HK-2 (cell line): ENCODE results near the gene CSDE1.

ENCODE experiments used
- DNase-seq: peaks from one replicate; pipeline ENCODE4 v3.0.0-alpha.2; 2018; ENCODE audit not compliant: unreplicated experiment

CSDE1 gene

GRCh38 chr1:114701931-114702330, 55.9 kb downstream of the CSDE1 start:
- DNase-seq: no peak

GRCh38 chr1:114700036-114700600, 57.7 kb downstream of the CSDE1 start:
- DNase-seq: no peak

DNA sequence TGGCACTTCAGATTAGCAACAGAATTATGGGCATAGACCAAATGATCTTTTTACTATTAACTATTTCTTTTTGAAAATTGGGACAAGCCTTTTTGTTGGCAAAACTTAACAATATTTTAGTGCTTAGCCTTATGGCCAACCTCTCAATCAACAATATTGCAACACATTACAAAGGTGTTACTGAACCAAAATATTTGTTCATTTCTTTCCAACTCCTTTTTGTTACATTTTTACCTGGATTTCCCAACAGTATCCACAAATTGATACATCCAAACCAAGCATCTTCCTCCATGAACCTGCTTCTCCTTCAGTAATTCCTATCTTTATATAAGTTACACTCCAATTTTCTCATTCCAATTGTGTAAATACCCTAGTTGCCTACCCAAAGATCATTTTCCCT, 61.0 kb downstream of the CSDE1 start:
- DNase-seq: no peak

DNA sequence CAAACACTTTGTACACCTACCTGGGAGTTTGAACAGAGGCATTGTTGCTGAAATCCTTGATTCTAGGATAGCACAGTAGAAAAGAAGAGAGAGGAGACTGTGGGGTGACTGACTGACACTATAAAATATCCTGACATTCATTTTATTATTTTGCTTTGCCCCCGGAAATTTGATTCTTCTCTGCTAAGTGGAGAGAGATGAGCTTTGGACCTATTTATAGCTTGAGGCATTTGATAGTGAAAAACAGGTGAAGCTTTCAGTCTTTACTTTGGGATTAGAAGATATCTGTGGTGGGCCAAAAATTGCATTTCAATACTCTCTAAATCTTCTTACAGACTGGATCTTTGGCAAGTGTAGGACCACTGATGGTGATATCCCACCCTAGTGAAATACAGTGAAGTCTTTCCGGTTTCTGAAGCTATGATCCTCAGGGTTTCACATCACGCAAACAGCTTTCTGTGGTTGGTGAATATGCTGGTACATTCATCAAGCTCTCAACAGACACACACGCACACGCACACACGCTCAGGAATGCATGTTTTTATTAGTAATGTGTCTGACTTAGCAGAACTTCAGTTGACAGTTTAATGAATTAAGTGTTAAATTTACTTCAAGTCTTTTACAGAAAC, 62.2 kb downstream of the CSDE1 start, which contains the start of gene AMPD1:
TSS of gene AMPD1 (minus strand) at position 117 of the 629 bp plus-strand sequence. CDS start at position 42, 75 bp downstream.
- DNase-seq: no peak

DNA sequence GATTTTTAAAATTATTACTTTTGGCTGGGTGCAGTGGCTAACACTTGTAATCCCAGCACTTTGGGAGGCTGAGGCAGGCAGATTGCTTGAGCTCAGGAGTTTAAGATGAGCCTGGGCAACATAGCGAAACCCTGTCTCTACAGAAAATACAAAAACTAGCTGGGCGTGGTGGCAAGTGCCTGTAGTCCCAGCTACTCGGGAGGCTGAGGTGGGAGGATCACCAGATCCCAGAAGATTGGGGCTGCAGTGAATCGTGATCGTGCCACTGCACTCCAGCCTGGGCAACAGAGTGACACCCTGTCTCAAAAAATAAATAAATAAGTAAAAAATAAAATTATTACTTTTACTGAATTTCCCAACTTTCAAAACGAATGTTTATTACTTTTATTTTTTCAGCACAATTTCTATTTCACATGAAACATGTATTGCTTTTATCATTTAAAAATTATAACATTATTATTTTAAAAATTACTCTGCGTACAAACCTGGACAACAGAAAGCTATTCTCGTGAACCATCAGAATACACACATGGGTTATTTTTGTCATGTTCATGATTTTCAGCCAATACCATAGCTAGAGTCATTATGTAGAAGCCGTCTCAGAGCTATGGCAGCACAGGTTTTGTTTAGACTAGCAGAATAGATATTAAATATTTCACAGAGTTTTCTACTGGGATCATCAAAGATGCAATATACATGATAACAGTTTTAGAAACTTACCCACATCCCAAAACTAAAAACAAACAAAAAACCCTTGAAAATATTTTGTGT, 63.1 kb downstream of the CSDE1 start:
- DNase-seq: no peak

GRCh38 chr1:114692947-114693346, 64.8 kb downstream of the CSDE1 start:
- no peak for DNase-seq

- no peak for DNase-seq
Measured at GRCh38 chr1:114691061-114691460, 66.7 kb downstream of the CSDE1 start.

GRCh38 chr1:114690148-114690547, 67.6 kb downstream of the CSDE1 start:
- DNase-seq: no peak

GRCh38 chr1:114688526-114688925, 69.3 kb downstream of the CSDE1 start:
- DNase-seq: no peak

DNA sequence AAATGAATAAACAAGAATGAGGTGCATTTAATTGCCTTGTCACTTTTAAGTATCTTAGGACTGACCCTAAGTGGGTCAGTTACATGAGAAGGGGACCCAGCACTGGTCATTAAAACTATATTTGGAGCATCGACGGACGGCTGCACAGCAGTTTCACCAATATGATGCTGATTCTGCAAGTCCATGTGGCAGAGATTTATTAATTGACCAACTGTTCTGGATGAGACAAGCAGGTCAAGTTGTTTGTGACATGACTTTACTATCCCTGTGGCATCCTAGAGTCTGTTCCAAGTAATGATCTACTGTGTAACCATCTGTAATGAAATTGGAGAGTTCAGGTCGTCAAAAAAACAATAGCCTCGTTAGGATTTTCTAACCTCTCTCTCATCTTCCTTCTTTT, 71.9 kb downstream of the CSDE1 start:
- no peak for DNase-seq

GRCh38 chr1:114677691-114678090, 80.1 kb downstream of the CSDE1 start:
- no peak for DNase-seq

- no peak for DNase-seq
Measured at GRCh38 chr1:114676115-114676514, 81.7 kb downstream of the CSDE1 start.

DNA sequence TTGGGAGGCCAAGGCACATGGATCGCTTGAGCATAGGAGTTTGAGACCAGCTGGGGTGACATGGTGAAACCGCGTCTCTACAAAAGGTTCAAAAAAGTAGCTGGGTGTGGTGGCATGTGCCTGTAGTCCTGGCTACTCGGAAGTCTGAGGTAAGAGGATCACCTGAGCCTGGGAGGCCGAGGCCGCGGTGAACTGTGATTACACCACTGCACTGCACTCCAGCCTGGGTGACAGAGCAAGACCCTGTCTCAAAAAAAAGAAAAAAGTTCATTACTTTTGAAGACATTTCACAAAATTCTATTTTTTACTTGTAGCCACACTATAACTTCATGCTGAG, 85.9 kb downstream of the CSDE1 start:
- DNase-seq: no peak

GRCh38 chr1:114671011-114671938, 86.5 kb downstream of the CSDE1 start:
- DNase-seq: no peak

GRCh38 chr1:114670083-114671010, 87.4 kb downstream of the CSDE1 start:
- peak; percentile 91 for DNase-seq

GRCh38 chr1:114669562-114670082, 88.2 kb downstream of the CSDE1 start, which contains the start of gene DENND2C:
Gene DENND2C (minus strand): TSS chr1:114670049. CDS start chr1:114625984, 44,065 bp downstream.
- no peak for DNase-seq

- DNase-seq: no peak
Measured at GRCh38 chr1:114668784-114669561, 88.8 kb downstream of the CSDE1 start.

DNA sequence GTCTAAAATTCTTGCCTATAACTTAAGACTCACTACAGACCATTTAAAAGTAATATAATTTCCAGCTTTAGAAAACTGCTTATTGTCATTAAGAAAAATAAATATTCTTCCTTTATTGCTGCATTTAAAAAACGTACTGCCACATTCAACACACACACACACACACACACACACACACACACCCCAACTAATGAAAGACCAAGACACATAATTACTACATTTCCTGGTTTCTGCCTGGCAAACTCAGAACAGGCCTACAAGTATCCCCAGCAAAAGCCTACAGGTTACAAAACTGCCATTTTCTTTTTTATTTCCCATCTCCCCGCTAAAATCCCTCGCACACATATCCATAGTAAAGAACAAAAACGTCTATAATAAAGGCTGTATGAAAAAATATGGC, 89.4 kb downstream of the CSDE1 start:
- DNase-seq: no peak

- no peak for DNase-seq
Measured at GRCh38 chr1:114666954-114667353, 90.8 kb downstream of the CSDE1 start.
